Astrocyte (in vitro differentiated cells and primary cell): Measurements from ENCODE around the gene LIPC.

Experiments used
- EZH2 ChIP-seq: IDR thresholded peaks from 2 replicates; pipeline ENCODE4 v1.6.1; 2012; ENCODE audit warnings: mild to moderate bottlenecking, low read length, inconsistent platforms; ENCODE audit not compliant: insufficient read depth
- TF ChIP-seq, protein P1 (sequence below): IDR thresholded peaks from 2 replicates; pipeline ENCODE4 v1.5.1; 2011; ENCODE audit warnings: low read depth, mild to moderate bottlenecking, inconsistent platforms, low read length, moderate library complexity; ENCODE audit not compliant: insufficient read depth

DNA sequence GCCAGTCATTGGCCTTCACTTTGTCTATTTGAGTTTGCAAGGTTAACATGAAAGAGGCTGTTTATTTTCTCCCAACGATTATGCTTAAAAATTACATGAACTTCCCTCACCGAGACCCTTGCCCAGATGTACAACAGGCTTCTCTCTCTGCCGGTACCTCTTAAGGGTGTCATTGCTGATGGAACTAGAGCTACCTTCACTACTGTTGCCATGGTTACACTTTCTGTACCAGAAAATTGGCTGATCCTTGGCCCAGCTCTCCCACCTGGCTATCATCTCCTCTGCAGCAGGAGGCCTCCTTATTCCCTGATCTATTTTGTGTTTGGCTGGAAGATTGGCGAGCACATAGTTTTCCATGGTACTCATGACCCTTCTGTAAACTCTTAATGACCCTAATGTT is 24.0 kb upstream of the LIPC start:
- TF ChIP-seq, protein P1, sequence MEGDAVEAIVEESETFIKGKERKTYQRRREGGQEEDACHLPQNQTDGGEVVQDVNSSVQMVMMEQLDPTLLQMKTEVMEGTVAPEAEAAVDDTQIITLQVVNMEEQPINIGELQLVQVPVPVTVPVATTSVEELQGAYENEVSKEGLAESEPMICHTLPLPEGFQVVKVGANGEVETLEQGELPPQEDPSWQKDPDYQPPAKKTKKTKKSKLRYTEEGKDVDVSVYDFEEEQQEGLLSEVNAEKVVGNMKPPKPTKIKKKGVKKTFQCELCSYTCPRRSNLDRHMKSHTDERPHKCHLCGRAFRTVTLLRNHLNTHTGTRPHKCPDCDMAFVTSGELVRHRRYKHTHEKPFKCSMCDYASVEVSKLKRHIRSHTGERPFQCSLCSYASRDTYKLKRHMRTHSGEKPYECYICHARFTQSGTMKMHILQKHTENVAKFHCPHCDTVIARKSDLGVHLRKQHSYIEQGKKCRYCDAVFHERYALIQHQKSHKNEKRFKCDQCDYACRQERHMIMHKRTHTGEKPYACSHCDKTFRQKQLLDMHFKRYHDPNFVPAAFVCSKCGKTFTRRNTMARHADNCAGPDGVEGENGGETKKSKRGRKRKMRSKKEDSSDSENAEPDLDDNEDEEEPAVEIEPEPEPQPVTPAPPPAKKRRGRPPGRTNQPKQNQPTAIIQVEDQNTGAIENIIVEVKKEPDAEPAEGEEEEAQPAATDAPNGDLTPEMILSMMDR = no peak
- TF ChIP-seq EZH2 = no peak
